Stimulated activated CD8-positive, alpha-beta memory T cell treated with anti-CD3 and anti-CD28 coated beads, Interleukin-7, amount 100 ng/mL, for 24 hours (primary cell): ENCODE results near the gene SRD5A3.
"Not testable (repeated sequence)": the region's sequence is repeated elsewhere in the genome, so short reads cannot be mapped to it uniquely, and the experiment has no call there.

Experiments used
- DNase-seq: peaks from one replicate; pipeline ENCODE4 v3.0.0-alpha.2; 2020; ENCODE audit warnings: low read depth

SRD5A3 gene

DNA sequence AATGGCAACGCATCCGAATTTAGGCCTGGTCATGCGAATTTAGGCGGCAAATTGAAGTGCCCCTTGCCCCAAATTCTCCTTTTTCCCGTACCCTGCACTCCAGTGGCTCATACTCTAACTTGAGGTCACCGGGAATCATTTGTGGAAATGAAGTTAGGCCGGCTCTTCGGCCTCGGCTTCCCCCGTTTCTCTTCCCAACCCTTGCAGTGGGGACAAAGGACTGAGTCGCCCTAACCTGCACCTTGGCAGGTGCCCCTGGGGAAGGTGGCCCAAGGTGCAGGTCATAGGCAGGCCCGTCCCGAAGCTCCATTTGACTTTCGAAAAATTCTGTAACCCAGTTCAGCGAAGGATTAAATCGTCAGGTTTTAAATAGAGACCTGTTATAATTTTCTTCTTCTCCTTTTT is 811 bp downstream of the SRD5A3 start:
- no peak for DNase-seq

DNA sequence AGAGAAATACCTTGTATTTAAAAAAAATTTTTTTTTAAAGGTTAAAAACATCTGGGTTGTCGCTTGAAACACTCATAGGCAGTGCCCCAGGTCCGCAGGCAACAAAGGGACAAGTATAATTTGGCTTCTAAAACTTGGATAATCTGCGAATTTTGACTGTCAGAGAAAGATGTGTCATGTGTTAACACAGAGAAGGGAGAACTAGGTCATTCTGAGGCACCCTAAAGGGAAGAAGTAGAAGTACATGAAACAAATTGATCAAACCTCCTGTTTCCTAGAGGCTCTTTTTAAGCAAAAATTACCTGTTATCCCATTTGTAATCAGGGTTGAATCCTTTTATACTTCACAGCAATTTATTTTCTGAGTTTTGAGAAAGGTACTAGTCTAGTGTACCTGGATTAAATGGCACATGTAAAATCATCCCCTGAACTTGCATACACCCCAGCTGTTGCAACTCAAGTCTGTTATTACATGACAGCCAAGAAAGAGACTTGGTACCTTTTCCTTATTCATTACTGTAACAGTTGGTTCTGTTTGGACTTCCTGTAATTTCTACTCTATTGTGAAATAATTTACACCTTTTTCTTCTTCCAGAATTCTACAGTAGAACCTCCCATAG is 1.7 kb downstream of the SRD5A3 start:
- DNase-seq = no peak

DNA sequence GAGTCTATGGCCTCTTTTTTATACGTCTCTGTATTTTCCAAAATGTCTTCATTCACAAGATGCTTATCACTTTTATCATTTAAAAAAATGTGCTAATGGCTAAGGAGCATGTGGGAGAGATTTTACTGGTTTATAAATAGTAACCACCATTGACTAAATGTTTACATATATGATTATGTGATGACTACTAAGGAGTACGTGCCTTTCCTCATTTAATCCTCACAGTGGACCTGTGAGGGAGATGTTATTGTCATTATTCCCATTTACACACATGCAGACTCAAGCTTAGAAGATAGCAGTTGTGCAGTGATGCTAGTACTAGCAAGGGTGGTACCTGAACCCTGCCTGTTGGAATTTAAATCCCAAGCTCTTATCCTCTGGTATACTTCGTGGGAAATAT is 2.4 kb downstream of the SRD5A3 start:
- no peak for DNase-seq

DNA sequence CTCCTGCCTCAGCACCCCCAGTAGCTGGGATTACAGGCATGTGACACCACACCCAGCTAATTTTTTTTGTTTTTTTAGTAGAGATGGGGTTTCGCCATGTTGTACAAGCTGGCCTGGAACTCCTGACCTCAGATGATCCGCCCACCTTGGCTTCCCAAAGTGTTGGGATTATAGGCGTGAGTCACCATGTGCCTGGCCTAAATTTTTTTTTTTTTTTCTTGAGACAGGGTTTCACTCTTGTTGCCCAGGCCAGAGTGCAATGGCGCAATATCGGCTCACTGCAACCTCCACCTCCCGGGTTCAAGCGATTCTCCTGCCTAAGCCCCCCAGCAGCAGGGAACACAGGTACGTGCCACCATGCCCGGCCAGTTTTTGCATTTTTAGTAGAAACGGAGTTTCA is 4.8 kb downstream of the SRD5A3 start:
- DNase-seq = not testable (repeated sequence)

DNA sequence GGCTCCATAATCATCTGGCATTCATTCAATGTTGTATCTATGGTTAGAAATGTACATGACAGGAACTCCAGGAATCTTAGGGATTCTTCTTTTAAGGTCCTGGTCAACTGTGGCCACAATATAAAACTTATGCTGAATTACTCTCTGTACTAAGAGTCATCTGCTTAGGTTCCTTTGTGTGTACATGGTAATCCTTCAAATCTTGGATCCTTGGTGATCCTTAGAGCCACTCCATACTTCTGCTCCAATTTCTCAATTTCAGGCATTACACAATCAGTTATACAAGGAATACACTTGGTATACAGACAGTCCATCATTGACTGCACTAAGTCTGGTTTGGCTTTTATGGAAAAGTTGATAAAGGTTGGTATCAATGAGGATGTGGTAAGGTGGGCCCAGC is 5.8 kb downstream of the SRD5A3 start:
- no peak for DNase-seq

DNA sequence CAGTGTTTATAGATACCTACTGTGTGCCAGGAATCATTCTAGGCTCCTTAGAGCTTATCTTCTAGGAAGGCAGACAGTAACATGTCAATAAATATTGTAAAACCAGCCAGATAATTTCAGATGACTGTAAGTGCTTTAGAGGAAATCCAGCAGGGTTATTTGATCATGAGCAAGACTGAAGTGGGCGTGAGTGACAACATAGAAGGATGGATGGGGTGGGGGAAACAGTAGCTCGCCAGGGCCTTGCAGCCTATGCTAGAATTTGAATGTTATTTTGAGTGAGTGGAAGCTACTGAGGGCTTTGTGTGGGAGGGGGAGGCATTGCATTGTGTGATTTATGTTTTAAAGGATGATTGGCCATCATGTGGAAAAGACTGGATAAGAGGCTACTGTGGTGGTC is 6.7 kb downstream of the SRD5A3 start:
- no peak for DNase-seq

DNA sequence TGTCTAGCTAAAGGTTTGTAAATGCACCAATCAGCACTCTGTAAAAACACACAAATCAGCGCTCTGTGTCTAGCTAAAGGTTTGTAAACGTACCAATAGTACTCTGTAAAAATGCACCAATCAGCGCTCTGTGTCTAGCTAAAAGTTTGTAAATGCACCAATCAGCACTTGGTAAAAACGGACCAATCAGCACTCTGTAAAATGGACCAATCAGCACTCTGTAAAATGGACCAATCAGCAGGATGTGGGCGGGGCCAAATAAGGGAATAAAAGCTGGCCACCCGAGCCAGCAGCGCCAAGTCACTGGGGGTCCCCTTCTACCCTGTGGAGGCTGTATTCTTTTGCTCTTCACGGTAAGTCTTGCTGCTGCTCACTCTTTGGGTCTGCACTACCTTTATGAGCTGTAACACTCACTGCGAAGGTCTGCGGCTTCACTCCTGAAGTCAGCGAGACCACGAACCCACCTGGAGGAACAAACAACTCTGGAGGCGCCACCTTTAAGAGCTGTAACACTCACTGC is 7.2 kb downstream of the SRD5A3 start:
- not testable (repeated sequence) for DNase-seq

DNA sequence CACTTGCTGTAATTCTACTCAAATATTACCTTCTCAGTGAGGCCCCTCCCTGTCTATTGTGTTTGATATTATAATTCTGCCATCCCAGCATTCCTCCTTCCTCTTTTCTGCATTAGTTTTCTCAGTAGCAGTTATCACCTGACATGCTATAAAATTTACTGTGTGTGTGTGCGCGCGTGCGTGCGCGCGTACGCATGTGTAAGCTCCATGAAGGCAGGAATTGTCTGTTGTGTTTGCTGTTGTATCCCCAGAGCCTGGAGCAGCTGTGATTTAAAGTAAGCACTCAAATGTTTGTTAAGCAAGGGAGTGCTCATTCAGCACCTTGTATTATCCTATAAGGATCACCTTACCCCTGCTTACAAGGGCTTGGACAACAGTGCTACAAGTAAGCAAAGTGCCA is 8.6 kb downstream of the SRD5A3 start:
- DNase-seq = no peak

DNA sequence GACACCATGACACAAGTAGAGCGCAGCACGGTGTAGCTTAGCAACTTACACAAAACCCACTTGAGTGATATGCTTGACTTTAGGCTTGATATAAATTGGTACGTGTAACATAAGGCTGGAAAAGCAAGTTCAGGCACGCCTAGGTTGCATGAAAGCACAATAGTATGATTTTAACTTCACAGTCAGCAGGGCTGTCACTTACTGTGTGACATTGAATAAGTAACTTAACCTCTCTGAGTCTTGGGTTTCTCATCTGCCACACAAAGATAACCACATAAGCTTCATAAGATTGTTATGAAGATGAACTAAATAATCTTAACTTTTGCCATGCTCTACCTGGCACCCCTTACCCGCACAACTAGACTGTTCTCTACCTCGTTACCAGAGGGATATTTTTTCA is 9.5 kb downstream of the SRD5A3 start:
- DNase-seq = no peak

DNA sequence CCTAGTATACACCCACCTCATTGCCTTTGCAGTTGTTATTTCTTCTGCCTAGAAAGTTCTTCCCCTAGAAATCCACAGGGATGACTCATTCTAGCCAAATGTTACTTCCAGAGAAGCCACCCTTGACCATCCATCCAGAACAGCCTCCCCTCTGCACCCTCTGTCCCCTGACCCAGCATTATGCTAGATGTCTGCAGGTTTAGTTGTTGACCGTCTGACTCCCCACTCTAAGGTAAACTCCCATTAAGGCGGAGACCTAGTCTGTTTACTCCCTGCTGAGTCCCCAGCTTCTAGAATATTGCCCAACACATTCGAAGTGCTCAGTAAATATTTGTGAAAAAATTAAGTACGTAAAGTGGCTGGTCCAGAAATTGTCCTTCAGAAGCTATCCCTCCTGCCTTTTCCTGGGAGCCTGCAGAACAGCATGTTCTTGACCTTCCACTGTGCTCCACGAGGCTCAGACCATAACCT is 11.0 kb downstream of the SRD5A3 start:
- no peak for DNase-seq

DNA sequence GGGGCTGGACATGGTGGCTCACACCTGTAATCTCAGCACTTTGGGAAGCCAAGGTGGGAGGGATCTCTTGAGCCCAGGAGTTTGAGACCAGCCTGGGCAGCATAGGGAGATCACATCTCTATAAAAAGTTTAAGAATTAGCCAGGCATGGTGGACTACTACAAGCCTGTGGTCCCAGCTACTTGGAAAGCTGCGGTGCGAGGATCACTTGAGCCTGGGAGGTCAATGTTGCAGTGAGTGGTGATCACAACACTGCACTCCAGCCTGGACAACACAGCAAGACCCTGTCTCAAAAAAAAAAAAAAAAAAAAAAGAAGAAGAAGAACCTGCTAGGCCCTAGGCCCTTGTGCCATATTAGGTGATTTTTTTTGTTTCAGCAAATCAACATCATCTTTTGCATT is 12.2 kb downstream of the SRD5A3 start:
- no peak for DNase-seq

DNA sequence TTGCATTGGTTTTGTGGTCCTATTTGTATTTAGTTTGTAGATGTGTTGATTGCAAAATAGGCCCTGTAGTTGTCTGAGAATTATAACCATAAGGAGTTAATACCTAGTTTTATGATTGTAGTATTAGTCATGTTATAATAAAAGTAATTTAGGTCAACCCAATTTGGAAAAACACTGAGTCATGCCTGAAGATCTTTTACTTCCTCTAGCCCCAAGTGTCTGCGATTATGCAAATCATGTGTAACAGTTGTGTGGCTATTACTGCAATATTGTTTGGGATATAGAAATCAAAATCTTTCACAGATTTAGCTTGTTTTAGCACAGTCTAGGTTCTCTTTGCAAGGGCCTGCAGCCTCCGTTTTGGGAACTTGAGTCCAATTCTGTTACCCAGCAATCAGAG is 12.6 kb downstream of the SRD5A3 start:
- DNase-seq = no peak

DNA sequence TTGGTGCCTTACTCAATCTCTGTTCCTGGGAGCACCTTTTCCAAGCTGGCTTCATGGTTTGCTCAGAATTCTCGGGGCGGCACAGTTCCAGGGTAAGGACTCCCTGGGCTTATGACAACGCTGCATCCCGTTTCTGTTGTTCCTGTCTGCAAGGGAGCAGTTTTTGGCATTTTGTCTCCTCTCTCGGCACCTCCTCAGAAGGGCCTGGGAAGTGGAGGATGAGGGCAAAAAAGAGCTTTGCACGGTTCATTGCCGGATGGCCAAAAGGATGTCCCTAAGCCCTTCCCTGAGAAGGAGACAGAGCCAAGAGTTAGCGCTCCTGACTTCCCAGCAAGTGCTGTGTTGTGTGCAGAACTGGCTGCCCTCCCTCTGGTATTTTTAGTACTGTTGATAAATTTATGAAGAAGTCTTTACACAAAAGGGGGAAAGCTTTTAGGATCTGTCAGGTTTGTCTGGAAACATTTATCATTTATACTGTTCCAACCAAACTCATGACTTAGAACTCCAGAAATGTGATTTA is 13.4 kb downstream of the SRD5A3 start:
- no peak for DNase-seq

DNA sequence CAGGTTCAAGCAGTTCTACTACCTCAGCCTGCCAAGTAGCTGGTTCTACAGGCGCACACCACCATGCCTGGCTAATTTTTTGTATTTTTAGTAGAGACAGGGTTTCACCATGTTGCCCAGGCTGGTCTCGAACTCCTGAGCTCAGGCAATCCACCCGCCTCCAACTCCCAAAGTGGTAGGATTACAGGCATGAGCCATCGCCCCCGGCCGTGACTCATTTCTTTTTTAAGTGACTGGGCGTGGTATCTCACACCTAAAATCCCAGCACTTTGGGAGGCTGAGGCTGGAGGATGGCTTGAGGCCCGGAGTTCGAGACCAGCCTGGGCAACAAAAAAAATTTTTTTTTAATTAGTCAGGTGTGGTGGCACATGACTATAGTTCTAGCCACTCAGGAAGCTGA is 16.9 kb downstream of the SRD5A3 start:
- DNase-seq = not testable (repeated sequence)

DNA sequence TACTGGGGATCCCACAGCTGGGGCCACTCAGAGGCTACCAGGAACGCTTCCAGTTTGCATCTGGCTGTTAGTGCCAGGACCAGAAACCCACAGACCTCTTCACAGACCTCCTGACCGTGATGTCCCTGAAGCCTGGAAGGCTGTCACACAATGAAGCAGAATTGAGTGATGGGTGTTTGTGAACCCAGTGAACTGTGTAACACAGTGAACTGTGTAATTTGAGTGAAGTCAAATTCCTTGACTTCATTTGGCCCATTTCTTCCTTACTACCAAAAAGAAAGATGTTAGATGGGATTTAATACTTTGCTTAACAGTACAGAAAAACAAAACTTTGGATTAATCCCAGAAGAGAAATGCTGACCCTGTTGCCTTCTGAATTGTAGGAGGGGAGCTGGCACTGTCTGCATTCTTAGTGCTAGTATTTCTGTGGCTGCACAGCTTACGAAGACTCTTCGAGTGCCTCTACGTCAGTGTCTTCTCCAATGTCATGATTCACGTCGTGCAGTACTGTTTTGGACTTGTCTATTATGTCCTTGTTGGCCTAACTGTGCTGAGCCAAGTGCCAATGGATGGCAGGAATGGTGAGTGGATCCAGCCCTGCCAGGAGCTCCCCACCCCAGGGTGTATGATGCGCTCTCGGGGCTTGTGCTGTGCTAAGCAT is 17.8 kb downstream of the SRD5A3 start:
- DNase-seq = no peak

DNA sequence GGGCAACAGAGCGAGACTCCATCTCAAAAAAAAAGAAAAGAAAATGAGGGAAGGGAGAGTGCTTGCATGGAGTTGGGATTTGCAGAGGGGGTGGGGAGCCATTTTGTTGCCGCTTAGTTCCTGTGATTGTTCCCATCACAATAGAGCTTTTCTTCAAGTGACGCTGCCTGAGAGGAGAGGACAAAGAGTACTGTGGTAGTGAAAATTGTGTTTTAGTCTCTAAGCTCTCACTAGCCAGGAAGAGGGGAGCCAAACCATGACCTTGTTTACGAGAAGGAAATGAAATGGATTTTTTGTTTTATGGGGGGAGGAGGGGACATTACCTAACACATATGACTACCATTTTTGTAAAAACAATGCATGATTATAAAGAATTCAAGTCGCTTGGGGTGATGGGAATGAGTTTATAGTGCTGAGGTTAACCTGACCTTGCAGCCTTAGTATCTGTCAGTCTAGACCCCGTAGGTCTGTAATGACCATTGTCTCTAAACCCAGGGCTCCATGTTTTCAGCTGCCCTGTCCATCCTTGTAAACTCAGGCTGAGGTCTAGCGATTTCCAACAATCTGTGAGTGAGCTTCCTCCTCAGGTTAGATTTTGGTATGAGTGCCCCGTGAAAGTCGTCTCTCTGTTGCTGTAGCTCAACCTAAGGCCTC is 18.8 kb downstream of the SRD5A3 start:
- DNase-seq = no peak

DNA sequence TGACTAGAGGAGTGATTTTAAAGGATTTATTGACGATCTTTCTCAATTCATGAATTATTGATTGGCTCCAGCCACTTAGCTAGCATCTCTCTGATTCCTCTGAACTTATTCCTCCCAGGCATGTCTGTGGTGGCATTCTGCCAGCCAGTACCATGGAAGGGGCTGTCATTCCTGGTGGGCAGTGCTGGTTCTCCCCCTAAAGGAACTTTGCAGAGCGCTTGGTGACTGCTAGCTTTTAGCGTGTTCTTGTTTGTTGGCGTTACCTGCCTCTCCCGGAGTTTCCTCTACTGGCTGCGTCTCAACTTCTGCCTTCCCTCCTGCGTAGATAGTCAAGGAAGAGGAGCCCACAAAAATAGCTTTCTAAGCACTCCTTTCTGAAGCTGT is 19.3 kb downstream of the SRD5A3 start:
- DNase-seq = no peak

DNA sequence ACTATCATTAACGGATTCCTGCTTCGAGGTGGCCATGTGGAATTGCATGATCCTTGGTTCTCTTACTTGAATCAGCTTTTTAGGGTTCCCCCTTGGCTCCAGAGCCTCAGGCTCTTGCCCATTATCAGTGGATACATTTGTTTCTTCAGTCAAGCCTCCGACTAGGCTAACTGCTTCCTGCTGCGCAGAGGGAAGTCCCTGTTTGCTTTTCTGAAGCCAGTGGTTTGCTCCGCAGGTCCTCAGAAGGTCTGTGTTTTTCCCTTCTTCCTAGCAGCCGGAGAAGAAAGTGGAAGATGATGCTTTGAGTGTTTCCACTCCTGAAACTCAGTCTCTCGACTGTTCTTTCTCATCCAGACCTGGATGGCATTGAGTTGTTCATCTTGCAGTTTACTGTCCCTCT is 20.6 kb downstream of the SRD5A3 start:
- no peak for DNase-seq

DNA sequence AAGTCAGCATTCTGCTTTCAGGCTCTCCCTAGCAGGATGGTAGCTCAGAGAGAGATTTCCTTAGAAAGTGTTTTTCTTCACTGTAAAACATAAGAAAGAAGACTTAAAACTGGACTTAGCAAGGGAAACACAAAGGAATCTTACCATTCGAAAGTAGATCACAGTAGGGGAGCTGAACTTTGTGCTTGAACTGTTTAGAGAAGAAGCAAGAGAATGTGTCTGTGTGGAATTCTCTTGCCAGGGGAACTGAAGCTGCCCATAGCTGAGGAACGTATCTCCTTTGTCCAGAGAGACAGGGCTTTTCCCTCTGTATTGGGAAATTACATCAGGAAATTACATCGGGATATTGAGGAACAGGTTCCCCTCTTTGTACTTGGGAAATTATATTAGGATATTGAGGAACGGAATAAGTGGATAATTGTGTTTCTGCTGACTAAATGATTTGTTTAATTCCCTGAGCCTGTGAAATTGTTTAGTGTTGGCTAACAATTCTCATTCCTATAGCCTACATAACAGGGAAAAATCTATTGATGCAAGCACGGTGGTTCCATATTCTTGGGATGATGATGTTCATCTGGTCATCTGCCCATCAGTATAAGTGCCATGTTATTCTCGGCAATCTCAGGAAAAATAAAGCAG is 21.2 kb downstream of the SRD5A3 start:
- no peak for DNase-seq

DNA sequence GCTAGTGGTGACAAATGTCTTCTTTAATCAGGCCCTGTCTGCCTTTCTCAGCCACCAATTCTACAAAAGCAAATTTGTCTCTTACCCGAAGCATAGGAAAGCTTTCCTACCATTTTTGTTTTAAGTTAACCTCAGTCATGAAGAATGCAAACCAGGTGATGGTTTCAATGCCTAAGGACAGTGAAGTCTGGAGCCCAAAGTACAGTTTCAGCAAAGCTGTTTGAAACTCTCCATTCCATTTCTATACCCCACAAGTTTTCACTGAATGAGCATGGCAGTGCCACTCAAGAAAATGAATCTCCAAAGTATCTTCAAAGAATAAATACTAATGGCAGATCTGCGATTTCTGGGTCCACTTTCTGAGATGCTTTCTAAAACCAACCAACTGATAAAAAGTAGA is 23.9 kb downstream of the SRD5A3 start:
- no peak for DNase-seq

DNA sequence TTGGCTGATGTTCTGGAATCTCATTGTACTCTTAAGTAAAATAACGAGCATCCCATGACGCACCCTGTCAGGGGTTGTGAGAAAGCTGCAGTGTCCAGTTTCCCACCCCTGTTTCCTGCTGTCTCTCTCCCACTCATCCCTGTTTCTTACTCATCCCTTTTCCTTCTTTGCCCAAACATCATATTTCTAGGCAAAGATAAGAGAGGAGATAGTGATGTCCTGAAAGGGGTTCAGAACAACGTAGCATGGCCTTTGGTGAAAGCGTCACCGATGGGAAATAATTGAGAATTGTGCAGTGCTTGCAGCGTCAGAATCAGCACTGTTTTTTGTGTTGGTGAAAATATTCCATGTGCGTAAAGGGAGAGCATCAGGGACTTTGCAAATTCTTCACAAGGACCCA is 26.2 kb downstream of the SRD5A3 start:
- no peak for DNase-seq

DNA sequence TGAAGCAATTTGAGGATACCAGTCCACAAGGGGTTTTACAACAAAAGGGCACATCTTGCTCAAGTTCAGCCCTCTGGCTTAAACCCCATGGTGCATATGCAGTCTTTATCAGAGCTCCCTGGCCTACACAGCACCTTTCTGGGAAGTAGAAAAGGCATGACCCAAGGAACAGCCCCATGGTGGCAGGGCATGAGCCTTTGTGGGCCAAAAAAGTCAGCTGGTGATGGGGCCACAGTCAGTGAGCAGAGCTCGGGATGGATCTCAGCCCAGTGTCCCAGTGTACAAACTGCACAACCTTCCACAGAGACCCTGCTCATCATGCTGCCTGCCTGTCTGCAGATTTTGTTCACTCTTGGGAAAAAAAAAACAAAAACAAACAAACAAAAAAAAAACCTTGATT is 27.4 kb downstream of the SRD5A3 start:
- no peak for DNase-seq

DNA sequence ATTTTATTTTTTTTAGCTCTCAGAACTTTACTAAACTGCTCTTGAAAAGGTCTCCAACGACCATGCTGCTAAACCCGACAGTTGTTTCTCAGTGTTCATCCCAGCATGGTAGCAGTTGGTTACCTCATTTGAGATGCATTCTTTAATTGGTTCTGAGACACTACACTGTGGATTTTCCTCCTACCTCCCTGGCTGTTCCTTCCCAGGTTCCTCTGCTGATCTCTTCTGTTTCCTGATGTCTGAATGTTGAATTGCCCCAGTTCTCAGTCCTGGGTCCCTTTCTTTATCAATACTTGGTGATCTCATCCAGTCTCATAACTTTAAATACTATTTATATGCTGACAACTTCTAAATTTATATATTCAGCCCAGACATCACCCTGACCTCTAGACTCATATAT is 30.7 kb downstream of the SRD5A3 start:
- DNase-seq = no peak
